Measurements from ENCODE around the gene AHRR. TPM values are rescaled to one million over a fixed set of nuclear protein-coding genes. Genes with fewer than 3 reads are reported as not detected.
A peak's percentile ranks its signal among the peaks of the same experiment; 100 is the strongest.

The AHRR gene
- polyA plus RNA-seq, 3 donors = 0.15 TPM; not detected in 1

DNA sequence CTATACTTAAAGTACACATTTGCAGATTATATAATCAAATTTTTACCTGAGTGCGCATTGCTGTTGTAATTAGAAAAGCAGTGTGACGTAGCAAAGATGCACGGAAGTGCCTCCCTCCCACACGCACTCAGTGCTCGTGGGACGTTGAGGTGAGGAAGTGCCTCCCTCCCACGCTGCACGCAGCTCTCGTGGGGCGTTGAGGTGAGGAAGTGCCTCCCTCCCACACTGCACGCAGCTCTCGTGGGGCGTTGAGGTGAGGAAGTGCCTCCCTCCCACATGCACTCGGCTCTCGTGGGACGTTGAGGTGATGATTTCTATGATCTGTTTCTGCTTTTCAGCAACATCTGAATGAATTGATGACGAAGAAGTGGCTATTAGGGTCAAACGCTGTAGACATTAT, 142.4 kb downstream of the AHRR start:
- H3K36me3 ChIP-seq (replicated peaks in 1 of 2; ENCODE audit: control insufficient read depth in 1 of 2, insufficient read depth in 2 of 2, low read length in 2 of 2) = peaks cover 78 to 82% of the 10 kb centered on the region in 2 donors
- no peak for DNase-seq
- no peak overlapping the region for H3K4me2 ChIP-seq (replicated peaks; ENCODE audit: extremely low read depth, low read length, poor library complexity, severe bottlenecking)
- no peaks in the 10 kb centered on the region for H3K9me3 ChIP-seq (replicated peaks in 1 of 2; ENCODE audit: control insufficient read depth in 1 of 2, insufficient read depth in 1 of 2, low read length in 2 of 2)
- H3K9ac ChIP-seq (ENCODE audit: insufficient read depth, low read length, poor library complexity, severe bottlenecking) = no peak overlapping the region
- no peak overlapping the region for H3K27ac ChIP-seq (ENCODE audit: low read depth in 1 of 2, low read length in 2 of 2)
- no peak overlapping the region for H3K27ac Mint-ChIP-seq
- H3K4me1 Mint-ChIP-seq = peaks cover 1% of the 10 kb centered on the region
- peaks cover under 1% of the 10 kb centered on the region for H4K20me1 ChIP-seq (ENCODE audit: insufficient read depth, low read length)
- 73% methylated on average over 2 of the region's 18 CpGs for WGBS (ENCODE audit: insufficient coverage)
- no peak overlapping the region for H3K4me3 ChIP-seq (replicated peaks in 1 of 3; ENCODE audit: low read depth in 2 of 3, low read length in 3 of 3)
- H3K36me3 Mint-ChIP-seq = peaks cover 71 to 86% of the 10 kb centered on the region in 2 donors
- no peak overlapping the region for H3K4me3 Mint-ChIP-seq
- H2AFZ ChIP-seq (ENCODE audit: insufficient read depth, low read depth, low read length, poor library complexity, severe bottlenecking) = no peak overlapping the region
- no peaks in the 10 kb centered on the region for H3K27me3 ChIP-seq (ENCODE audit: control insufficient read depth in 2 of 2, insufficient read depth in 2 of 2, low read length in 2 of 2)
- intact Hi-C loops (cut with micrococcal nuclease) = no loop called here
- H3K9me3 Mint-ChIP-seq = no peaks in the 10 kb centered on the region
- H3K79me2 ChIP-seq (ENCODE audit: insufficient read depth, low read length) = no peaks in the 10 kb centered on the region
- H3K27me3 Mint-ChIP-seq (ENCODE audit: low read depth in 3 of 3) = no peaks in the 10 kb centered on the region
- TF ChIP-seq, protein P1, sequence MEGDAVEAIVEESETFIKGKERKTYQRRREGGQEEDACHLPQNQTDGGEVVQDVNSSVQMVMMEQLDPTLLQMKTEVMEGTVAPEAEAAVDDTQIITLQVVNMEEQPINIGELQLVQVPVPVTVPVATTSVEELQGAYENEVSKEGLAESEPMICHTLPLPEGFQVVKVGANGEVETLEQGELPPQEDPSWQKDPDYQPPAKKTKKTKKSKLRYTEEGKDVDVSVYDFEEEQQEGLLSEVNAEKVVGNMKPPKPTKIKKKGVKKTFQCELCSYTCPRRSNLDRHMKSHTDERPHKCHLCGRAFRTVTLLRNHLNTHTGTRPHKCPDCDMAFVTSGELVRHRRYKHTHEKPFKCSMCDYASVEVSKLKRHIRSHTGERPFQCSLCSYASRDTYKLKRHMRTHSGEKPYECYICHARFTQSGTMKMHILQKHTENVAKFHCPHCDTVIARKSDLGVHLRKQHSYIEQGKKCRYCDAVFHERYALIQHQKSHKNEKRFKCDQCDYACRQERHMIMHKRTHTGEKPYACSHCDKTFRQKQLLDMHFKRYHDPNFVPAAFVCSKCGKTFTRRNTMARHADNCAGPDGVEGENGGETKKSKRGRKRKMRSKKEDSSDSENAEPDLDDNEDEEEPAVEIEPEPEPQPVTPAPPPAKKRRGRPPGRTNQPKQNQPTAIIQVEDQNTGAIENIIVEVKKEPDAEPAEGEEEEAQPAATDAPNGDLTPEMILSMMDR (IDR thresholded peaks at IDR 0.05) = no peak
- H3K4me1 ChIP-seq (ENCODE audit: control insufficient read depth in 1 of 2, insufficient read depth in 2 of 2, low read length in 2 of 2) = no peaks in the 10 kb centered on the region

DNA sequence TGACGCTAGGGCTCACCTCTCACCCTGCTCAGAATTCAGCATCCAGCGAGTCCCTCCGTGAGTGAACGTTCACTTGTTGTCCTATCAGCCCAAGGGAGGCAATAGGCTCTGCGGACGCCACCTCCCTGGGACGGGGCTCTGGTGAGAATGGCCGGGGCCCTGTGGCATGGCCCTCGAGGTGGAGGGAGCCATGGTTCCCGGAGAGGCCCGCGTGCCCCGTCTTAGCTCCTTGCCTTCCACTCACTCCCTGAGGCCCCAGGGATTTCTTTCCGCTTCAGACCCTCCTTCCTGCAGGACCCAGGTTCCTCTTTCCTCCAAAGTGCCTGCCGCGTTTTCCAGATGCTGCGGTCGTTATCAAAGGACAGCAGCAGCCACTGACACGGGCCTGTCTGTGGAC, 142.9 kb downstream of the AHRR start:
- peak overlapping the region in 1 of 7 donors; percentile 23 for H3K27ac Mint-ChIP-seq
- TF ChIP-seq, protein P1 (IDR thresholded peaks at IDR 0.05) = no peak
- H3K27me3 Mint-ChIP-seq (ENCODE audit: low read depth in 3 of 3) = no peaks in the 10 kb centered on the region
- no peaks in the 10 kb centered on the region for H3K9me3 ChIP-seq (replicated peaks in 1 of 2; ENCODE audit: control insufficient read depth in 1 of 2, insufficient read depth in 1 of 2, low read length in 2 of 2)
- DNase-seq = no peak
- peaks cover 73 to 77% of the 10 kb centered on the region in 2 donors for H3K36me3 ChIP-seq (replicated peaks in 1 of 2; ENCODE audit: control insufficient read depth in 1 of 2, insufficient read depth in 2 of 2, low read length in 2 of 2)
- 93% methylated on average over 17 of the region's 19 CpGs for WGBS (ENCODE audit: insufficient coverage)
- H3K4me1 ChIP-seq (ENCODE audit: control insufficient read depth in 1 of 2, insufficient read depth in 2 of 2, low read length in 2 of 2) = no peaks in the 10 kb centered on the region
- H3K4me3 Mint-ChIP-seq = no peak overlapping the region
- H3K9me3 Mint-ChIP-seq = no peaks in the 10 kb centered on the region
- no peak overlapping the region for H3K4me3 ChIP-seq (replicated peaks in 1 of 3; ENCODE audit: low read depth in 2 of 3, low read length in 3 of 3)
- intact Hi-C loops (cut with micrococcal nuclease) = no loop called here
- H3K79me2 ChIP-seq (ENCODE audit: insufficient read depth, low read length) = no peaks in the 10 kb centered on the region
- H3K27me3 ChIP-seq (ENCODE audit: control insufficient read depth in 2 of 2, insufficient read depth in 2 of 2, low read length in 2 of 2) = no peaks in the 10 kb centered on the region
- no peaks in the 10 kb centered on the region for H4K20me1 ChIP-seq (ENCODE audit: insufficient read depth, low read length)
- H3K36me3 Mint-ChIP-seq = peaks cover 66 to 81% of the 10 kb centered on the region in 2 donors
- no peak overlapping the region for H3K4me2 ChIP-seq (replicated peaks; ENCODE audit: extremely low read depth, low read length, poor library complexity, severe bottlenecking)
- no peak overlapping the region for H2AFZ ChIP-seq (ENCODE audit: insufficient read depth, low read depth, low read length, poor library complexity, severe bottlenecking)
- no peak overlapping the region for H3K9ac ChIP-seq (ENCODE audit: insufficient read depth, low read length, poor library complexity, severe bottlenecking)
- peaks cover 1% of the 10 kb centered on the region for H3K4me1 Mint-ChIP-seq
- H3K27ac ChIP-seq (ENCODE audit: low read depth in 1 of 2, low read length in 2 of 2) = no peak overlapping the region
